Stomach (tissue), 4 donors: ENCODE data around the gene NKIRAS1.

Experiments used
- CTCF ChIP-seq, 7 experiments: fragments of 450-650 bp in 4 of 7; fragments of 200-600 bp in 3 of 7; sonication (generic) in 3 of 7; IDR thresholded peaks; one replicate each; pipeline ENCODE4 v1.5.1; 2016 to 2019; ENCODE audit warnings: antibody characterized with exemption in 7 of 7, control low read depth in 2 of 7, mild to moderate bottlenecking in 1 of 7
- EP300 ChIP-seq: sonication (generic); formaldehyde crosslinking; IDR thresholded peaks from one replicate; pipeline ENCODE4 v1.6.1; 2017; ENCODE audit warnings: antibody characterized with exemption
- POLR2A ChIP-seq, 4 donors: fragments of 450-650 bp; IDR thresholded peaks; one replicate each; pipeline ENCODE4 v1.6.1; 2016; ENCODE audit warnings: antibody characterized with exemption in 4 of 4, control low read depth in 2 of 4, mild to moderate bottlenecking in 1 of 4, moderate library complexity in 1 of 4
- POLR2AphosphoS5 ChIP-seq, 3 donors: sonication (generic); formaldehyde crosslinking; IDR thresholded peaks; one replicate each; pipeline ENCODE4 v1.6.1; 2016; ENCODE audit warnings: antibody characterized with exemption in 3 of 3

DNA sequence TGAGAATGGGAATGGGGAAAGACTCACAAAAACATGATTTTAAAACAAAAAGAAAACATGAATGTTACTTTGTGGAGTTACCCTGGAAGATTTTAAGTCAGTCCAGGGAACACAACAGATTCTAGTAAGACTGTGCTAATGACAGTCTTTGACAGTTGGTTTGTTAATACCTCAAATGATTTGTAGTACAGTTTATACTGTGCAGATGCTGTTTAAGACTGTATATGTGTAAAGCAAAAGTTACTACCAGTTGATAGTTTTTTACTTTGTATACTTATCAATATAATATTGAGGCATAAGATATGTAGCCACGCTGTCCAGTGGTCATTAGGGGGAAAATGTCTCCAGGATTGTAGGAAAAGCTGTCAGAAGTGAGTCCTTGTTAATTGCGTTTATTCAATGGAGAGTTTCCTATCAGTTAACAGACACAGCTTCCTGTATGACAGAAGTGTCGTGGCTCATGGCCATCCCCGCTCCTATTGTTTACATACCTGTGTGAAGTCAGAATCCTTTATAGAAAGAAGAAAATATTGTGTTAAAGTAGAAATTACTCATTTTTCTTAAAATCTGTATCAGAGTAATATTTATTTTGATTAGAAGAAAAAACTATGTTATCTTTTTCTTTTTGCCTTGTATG, 36.0 kb downstream of the NKIRAS1 start:
- TF ChIP-seq POLR2A (IDR thresholded peaks at IDR 0.05) (no peak), CTCF (IDR thresholded peaks at IDR 0.05) (no peak), POLR2AphosphoS5 (IDR thresholded peaks at IDR 0.05) (no peak), EP300 (no peak)
